Fibroblast of skin of back (primary cell): Measurements from ENCODE around the gene BCL7C.
"Not testable (repeated sequence)": the region's sequence is repeated elsewhere in the genome, so short reads cannot be mapped to it uniquely, and the experiment has no call there.

Experiments
- DNase-seq: peaks from one replicate; pipeline ENCODE4 v3.0.0-alpha.2; 2013

Gene BCL7C

GRCh38 chr16:30894540-30895368 lies 877 bp upstream of the BCL7C start:
- DNase-seq, result no peak

- DNase-seq, result no peak
These were observed 497 bp downstream of the BCL7C start for GRCh38 chr16:30893417-30893743.

GRCh38 chr16:30892670-30893416 lies 1.0 kb downstream of the BCL7C start:
- no peak for DNase-seq

DNA sequence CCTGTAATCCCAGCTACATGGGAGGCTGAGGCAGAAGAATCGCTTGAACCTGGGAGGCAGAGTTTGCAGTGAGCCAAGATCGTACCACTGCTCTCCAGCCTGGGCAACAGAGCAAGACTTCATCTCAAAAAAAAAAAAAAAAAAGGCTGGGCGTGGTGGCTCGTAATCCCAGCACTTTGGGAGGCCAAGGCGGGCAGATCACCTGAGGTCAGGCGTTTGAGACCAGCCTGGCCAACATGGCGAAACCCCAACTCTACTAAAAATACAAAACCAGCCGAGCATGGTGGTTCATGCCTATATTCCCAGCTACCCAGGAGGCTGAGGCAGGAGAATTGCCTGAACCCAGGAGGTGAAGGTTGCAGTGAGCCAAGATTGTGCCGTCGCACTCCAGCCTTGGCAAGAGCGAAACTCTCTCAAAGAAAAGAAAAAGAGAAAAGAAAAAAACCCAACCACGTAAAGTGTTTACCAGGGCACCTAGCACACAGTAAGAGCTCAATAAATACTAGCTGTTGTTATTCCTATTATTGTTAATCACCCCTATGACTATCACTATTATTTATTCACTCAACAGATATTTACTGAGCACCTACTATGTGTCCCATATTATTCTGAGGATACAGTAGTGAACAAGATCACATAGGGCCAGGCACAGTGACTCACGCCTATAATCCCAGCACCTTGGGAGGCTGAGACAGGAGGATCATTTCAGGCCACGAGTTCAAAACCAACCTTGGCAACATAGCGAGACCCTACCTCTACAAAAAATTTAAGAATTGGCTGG lies 2.6 kb downstream of the BCL7C start:
- DNase-seq, result not testable (repeated sequence)

DNA sequence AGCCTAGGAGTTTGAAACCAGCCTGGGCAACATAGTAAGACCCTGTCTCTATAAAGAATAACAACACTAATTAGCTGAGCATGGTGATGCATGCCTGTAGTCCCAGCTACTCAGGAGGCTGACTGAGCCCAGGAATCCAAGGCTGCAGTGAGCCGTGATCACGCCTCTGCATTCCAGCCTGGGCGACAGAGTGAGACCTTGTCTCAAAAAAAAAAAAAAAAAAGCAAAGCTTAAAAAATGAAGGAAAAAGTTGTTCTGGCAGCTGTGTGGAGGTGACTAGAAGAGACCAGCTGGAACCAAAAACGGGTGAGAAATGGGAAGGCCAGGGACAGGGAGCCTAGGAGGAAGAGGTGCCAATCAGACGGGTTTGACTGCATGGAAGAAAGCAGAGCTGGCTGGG lies 4.2 kb downstream of the BCL7C start:
- DNase-seq, result no peak

- DNase-seq, result no peak
These were observed 4.9 kb downstream of the BCL7C start for GRCh38 chr16:30888856-30889499.

- DNase-seq, result no peak
These were observed 6.0 kb downstream of the BCL7C start for GRCh38 chr16:30887927-30888326.

GRCh38 chr16:30886145-30886544 lies 7.7 kb downstream of the BCL7C start:
- DNase-seq, result no peak

DNA sequence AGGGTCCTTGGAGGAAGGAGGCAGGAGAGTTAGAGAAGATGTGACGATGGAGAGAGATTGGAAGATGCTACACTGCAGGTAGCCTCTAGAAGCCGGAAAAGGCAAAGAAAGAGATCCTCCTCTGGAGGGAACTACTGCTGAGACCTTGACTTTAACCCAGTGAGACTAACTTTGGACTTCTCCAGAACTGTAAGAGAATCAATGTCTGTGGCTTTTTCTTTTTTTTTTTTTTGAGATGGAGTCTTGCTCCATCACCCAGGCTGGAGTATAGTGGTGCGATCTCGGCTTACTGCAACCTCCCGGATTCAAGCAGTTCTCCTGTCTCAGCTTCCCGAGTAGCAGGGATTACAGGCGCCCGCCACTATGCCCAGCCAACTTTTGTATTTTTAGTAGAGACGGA lies 8.7 kb downstream of the BCL7C start:
- no peak for DNase-seq

DNA sequence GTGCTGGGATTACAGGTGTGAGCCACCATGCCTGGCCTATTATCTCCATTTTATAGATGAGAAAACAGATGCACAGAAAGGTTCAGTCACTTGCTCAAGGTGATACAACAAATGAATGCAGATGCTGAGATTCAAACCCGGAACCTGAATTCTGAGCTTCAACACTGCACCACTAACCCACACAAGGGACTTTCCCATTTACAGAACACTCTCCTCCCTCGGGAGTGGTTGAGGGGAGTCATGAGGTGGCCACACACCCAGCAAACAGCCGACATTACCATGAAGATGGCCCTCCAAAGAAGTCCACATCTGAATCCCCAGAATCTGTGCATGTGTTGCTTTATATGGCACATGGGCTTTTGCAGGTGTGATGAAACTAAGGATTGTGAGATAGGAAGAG lies 9.1 kb downstream of the BCL7C start:
- DNase-seq, result no peak

GRCh38 chr16:30882429-30883310 lies 11.2 kb downstream of the BCL7C start:
- no peak for DNase-seq

DNA sequence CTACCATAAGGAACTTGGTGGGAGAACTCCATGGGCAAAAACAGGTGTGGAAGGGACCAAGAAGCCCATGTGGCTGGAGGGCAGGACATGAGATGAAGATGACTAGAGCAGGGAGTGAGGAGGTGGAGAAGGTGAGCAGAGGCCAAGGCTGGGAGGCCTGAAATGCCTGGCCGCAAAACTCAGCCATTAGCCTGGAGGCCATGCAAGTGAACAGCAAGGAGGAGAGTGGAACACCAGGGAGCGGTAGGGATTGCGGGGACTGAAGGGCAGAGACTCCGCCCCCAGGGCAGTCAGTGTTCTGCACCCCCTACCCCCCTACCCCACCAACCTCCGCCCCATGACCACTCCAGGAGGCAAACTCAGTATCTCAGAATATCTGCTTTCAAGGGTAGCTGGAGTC lies 17.0 kb downstream of the BCL7C start:
- DNase-seq, result no peak

GRCh38 chr16:30875871-30876801 lies 17.7 kb downstream of the BCL7C start:
- peak; percentile 21 for DNase-seq

GRCh38 chr16:30874821-30875717 lies 18.8 kb downstream of the BCL7C start:
- DNase-seq, result peak; percentile 90

DNA sequence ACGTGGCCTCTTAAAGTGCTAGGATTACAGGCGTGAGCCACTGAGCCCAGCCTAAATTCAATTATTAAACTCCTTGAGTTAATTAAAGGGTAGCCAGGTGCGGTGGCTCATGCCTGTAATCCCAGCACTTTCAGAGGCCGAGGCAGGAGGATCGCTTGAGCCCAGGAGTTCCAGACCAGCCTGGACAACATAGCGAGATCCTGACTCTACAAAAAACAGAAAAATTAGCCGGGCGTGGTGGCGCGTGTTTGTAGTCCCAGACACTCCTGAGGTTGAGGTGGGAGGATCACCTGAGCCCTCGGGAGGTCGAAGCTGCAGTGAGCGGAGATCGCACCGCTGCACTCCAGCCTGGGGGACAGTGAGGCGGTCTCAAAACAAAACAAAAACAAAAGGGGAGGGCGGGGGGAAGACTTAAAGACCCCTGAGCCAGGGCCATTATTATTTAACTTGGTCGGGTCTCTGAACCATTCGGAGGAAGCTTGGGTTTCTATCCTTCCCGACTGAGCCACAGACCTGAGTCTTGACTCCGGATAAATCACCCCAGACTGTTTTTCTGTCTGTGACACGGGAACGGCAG lies 19.5 kb downstream of the BCL7C start:
- no peak for DNase-seq

DNA sequence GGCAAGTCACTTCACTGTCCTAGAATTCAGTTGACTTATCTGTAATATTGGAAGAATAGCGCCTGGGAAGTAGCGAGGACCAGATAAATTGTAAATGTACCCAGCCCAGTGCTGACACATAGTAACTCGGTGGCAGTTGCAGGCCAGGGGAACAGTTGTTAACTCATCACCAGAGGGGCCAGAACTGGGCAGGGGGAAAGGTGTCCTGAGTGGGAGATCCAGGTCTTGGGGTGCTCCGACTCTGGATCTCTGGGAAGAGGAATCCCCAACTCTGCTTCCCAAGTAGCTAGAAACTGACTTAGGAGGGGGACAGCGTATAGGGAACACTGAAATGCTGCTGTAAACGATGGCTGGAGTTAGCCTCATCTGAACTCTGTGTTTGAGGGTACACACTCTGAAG lies 23.0 kb downstream of the BCL7C start:
- DNase-seq, result no peak

GRCh38 chr16:30867747-30868146 lies 26.1 kb downstream of the BCL7C start:
- peak; percentile 27 for DNase-seq

- no peak for DNase-seq
These were observed 27.8 kb downstream of the BCL7C start for GRCh38 chr16:30866031-30866430.

GRCh38 chr16:30863178-30863577 lies 30.7 kb downstream of the BCL7C start:
- DNase-seq, result not testable (repeated sequence)
